ENCODE results near the gene KIF18B.

DNA sequence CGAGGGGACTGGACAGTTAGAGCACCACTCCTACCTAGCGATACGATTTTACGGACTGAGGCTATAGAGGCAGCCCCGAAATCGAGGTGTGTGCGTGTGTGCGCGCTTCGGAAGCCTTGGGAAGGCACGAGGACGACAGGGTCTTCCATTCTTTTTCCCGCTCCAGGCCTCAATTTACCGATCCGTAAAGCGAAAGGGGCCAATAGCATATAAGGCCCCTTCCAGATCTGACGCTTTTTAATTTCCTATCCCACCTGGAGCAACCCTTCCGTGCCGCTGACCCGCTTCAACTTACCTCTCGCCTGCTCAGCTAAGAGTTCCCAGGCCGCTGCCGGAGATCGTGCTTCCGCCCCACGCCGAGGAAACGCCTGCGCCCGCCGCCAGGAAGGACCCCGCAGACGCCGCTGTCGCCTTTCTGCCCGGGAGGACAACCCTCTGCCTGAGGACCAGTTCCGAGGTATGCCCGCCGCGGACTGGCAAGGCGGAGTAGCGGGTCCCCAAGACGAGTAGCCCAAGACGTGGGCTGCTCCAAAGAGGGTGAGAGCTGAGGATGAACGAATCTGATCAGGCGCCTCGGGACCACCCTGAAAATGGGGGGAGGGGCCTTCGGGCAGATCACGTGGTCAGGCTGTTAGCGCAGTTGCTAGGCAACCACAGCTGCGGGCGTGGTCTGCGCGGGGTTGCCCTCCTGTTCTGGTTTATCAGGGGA lies 48.3 kb downstream of the KIF18B start, which contains the start of gene EFTUD2:
- no peak for TF ChIP-seq EZH2 (IDR thresholded peaks at IDR 0.05; ENCODE audit: low read length, missing control alignments)
- TF ChIP-seq, protein P1, sequence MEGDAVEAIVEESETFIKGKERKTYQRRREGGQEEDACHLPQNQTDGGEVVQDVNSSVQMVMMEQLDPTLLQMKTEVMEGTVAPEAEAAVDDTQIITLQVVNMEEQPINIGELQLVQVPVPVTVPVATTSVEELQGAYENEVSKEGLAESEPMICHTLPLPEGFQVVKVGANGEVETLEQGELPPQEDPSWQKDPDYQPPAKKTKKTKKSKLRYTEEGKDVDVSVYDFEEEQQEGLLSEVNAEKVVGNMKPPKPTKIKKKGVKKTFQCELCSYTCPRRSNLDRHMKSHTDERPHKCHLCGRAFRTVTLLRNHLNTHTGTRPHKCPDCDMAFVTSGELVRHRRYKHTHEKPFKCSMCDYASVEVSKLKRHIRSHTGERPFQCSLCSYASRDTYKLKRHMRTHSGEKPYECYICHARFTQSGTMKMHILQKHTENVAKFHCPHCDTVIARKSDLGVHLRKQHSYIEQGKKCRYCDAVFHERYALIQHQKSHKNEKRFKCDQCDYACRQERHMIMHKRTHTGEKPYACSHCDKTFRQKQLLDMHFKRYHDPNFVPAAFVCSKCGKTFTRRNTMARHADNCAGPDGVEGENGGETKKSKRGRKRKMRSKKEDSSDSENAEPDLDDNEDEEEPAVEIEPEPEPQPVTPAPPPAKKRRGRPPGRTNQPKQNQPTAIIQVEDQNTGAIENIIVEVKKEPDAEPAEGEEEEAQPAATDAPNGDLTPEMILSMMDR (conservative IDR thresholded peaks at IDR 0.05 in 1 of 2, IDR thresholded peaks at IDR 0.05 in 1 of 2; ENCODE audit: low read depth in 1 of 2, low read length in 2 of 2), result no peak

Measured in fibroblast of lung (primary cell).